CD14-positive monocyte (primary cell): ENCODE data around the gene MAMDC2. TPM values are rescaled to one million over a fixed set of nuclear protein-coding genes. Genes with fewer than 3 reads are reported as not detected.

Experiments used
- DNase-seq, 3 donors: peaks; one replicate each; pipeline ENCODE4 v3.0.0-alpha.2; 2011 to 2022
- H2AFZ ChIP-seq: 2 replicates; pipeline ENCODE4 v1.6.0; 2012; ENCODE audit warnings: mild to moderate bottlenecking, low read depth, low read length, inconsistent platforms; ENCODE audit not compliant: insufficient read depth, poor library complexity, severe bottlenecking
- H3K27ac ChIP-seq, 2 donors: 1 replicate in 1 of 2; 2 replicates in 1 of 2; pipeline ENCODE4 v1.5.1; 2012 to 2013; ENCODE audit warnings: low read length in 2 of 2, control low read depth in 1 of 2, inconsistent platforms in 1 of 2, low read depth in 1 of 2, mild to moderate bottlenecking in 1 of 2
- H3K27me3 ChIP-seq, 2 donors: one replicate each; pipeline versions ENCODE4 v1.6.0 to v1.6.1; 2011 to 2013; ENCODE audit warnings: low read length in 2 of 2; ENCODE audit not compliant: control insufficient read depth in 2 of 2, insufficient read depth in 2 of 2
- H3K36me3 ChIP-seq, 2 donors: replicated peaks in 1 of 2; 1 replicate in 1 of 2; 2 replicates in 1 of 2; pipeline versions ENCODE4 v1.5.1 to v1.6.1; 2012 to 2013; ENCODE audit warnings: low read length in 2 of 2, control low read depth in 1 of 2, inconsistent platforms in 1 of 2, mild to moderate bottlenecking in 1 of 2; ENCODE audit not compliant: insufficient read depth in 2 of 2, control insufficient read depth in 1 of 2
- H3K4me1 ChIP-seq, 2 donors: 1 replicate in 1 of 2; 2 replicates in 1 of 2; pipeline versions ENCODE4 v1.5.1 to v1.6.1; 2012 to 2013; ENCODE audit warnings: low read length in 2 of 2, control low read depth in 1 of 2, inconsistent platforms in 1 of 2, mild to moderate bottlenecking in 1 of 2, moderate library complexity in 1 of 2; ENCODE audit not compliant: insufficient read depth in 2 of 2, control insufficient read depth in 1 of 2
- H3K4me2 ChIP-seq: replicated peaks from 2 replicates; pipeline ENCODE3; 2012; ENCODE audit warnings: low read length, moderate library complexity, mild to moderate bottlenecking; ENCODE audit not compliant: poor library complexity, severe bottlenecking; ENCODE audit errors: extremely low read depth
- H3K4me3 ChIP-seq, 3 experiments: fragments of 200-600 bp in 1 of 3; sonication (generic) in 1 of 3; replicated peaks in 1 of 3; 1 replicate in 2 of 3; 2 replicates in 1 of 3; pipeline ENCODE4 v1.5.1; 2011 to 2013; ENCODE audit warnings: low read length in 3 of 3, mild to moderate bottlenecking in 3 of 3, control low read depth in 2 of 3, low read depth in 2 of 3, inconsistent platforms in 1 of 3, moderate library complexity in 1 of 3
- H3K79me2 ChIP-seq: 2 replicates; pipeline ENCODE4 v1.6.0; 2012; ENCODE audit warnings: mild to moderate bottlenecking, control low read depth, inconsistent platforms, low read length, moderate library complexity; ENCODE audit not compliant: insufficient read depth
- H3K9ac ChIP-seq: 2 replicates; pipeline ENCODE4 v1.6.0; 2017; ENCODE audit warnings: low read length, mild to moderate bottlenecking; ENCODE audit not compliant: insufficient read depth, poor library complexity, severe bottlenecking
- H3K9me3 ChIP-seq, 2 donors: replicated peaks in 1 of 2; 1 replicate in 1 of 2; 2 replicates in 1 of 2; pipeline versions ENCODE4 v1.5.1 to v1.6.1; 2012 to 2013; ENCODE audit warnings: low read length in 2 of 2, control low read depth in 1 of 2; ENCODE audit not compliant: control insufficient read depth in 1 of 2, insufficient read depth in 1 of 2
- H4K20me1 ChIP-seq: 2 replicates; pipeline ENCODE4 v1.6.0; 2012; ENCODE audit warnings: mild to moderate bottlenecking, low read length, control low read depth, moderate library complexity; ENCODE audit not compliant: insufficient read depth
- H3K27ac Mint-ChIP-seq, 7 donors: one replicate each; pipeline ENCODE4 v1.8.0; 2020; ENCODE audit warnings: mild to moderate bottlenecking in 7 of 7, mixed read lengths in 7 of 7, moderate library complexity in 6 of 7, inconsistent platforms in 2 of 7
- H3K27me3 Mint-ChIP-seq, 3 donors: one replicate each; pipeline ENCODE4 v1.8.0; 2021 to 2022; ENCODE audit warnings: low read depth in 3 of 3, mild to moderate bottlenecking in 3 of 3, mixed read lengths in 3 of 3, moderate library complexity in 3 of 3, inconsistent platforms in 1 of 3
- H3K36me3 Mint-ChIP-seq, 2 donors: one replicate each; pipeline ENCODE4 v1.8.0; 2020; ENCODE audit warnings: mixed read lengths in 2 of 2, inconsistent platforms in 1 of 2, mild to moderate bottlenecking in 1 of 2
- H3K4me1 Mint-ChIP-seq: one replicate; pipeline ENCODE4 v1.8.0; 2020; ENCODE audit warnings: mild to moderate bottlenecking, mixed read lengths
- H3K4me3 Mint-ChIP-seq, 2 donors: one replicate each; pipeline ENCODE4 v1.8.0; 2020; ENCODE audit warnings: mild to moderate bottlenecking in 2 of 2, mixed read lengths in 2 of 2, moderate library complexity in 1 of 2
- H3K9me3 Mint-ChIP-seq, 7 donors: one replicate each; pipeline ENCODE4 v1.8.0; 2020 to 2022; ENCODE audit warnings: mixed read lengths in 7 of 7, mild to moderate bottlenecking in 6 of 7, moderate library complexity in 6 of 7, inconsistent platforms in 2 of 7
- WGBS: methylation state at CpG from one replicate; pipeline ENCODE4 v1.1.5; 2013; ENCODE audit warnings: missing lambda C conversion rate; ENCODE audit not compliant: insufficient coverage; 5-methylcytosine and 5-hydroxymethylcytosine counted together
- intact Hi-C, 2 donors: fragments of 100-400 bp; cut with micrococcal nuclease; formaldehyde crosslinking; loops; one replicate each; pipeline versions ENCODE4 v1.15.0 to v1.15.1; 2023
- polyA plus RNA-seq, 3 donors: library from polyadenylated mRNA; depleted of rRNA in 1 of 3; unstranded in 2 of 3; stranded (reverse) in 1 of 3; fragments of 300-500 nt in 2 of 3; fragments of >200 nt in 1 of 3; fragmentation: Illumina TruSeq in 2 of 3; gene quantifications; 1 replicate in 2 of 3; 2 replicates in 1 of 3; pipeline ENCODE4 v1.2.3, GENCODE V29; 2012 to 2021
- TF ChIP-seq, protein P1 (sequence below): fragments of 200-600 bp; IDR thresholded peaks from one replicate; pipeline ENCODE4 v1.8.0; 2022; ENCODE audit warnings: antibody characterized with exemption, mild to moderate bottlenecking

MAMDC2 gene
- polyA plus RNA-seq, 3 donors = 0.05 to 0.09 TPM; not detected in 1

GRCh38 chr9:70013598-70014196, 30.0 kb upstream of the MAMDC2 start:
- no peaks in the 10 kb centered on the region for H3K9me3 Mint-ChIP-seq
- H3K27ac Mint-ChIP-seq = peak overlapping the region in 2 of 7 donors; percentile 46 to 75
- Histone ChIP-seq H2AFZ (no peak overlapping the region), H3K9ac (no peak overlapping the region), H3K79me2 (no peaks in the 10 kb centered on the region), H3K36me3 (no peaks in the 10 kb centered on the region), H3K4me3 (no peak overlapping the region), H3K4me2 (no peak overlapping the region), H3K9me3 (no peaks in the 10 kb centered on the region), H3K27me3 (no peaks in the 10 kb centered on the region), H3K4me1 (no peaks in the 10 kb centered on the region), H3K27ac (no peak overlapping the region), H4K20me1 (no peaks in the 10 kb centered on the region)
- intact Hi-C loops = no loop called here
- no peak for DNase-seq
- no peaks in the 10 kb centered on the region for H3K36me3 Mint-ChIP-seq
- peaks cover 0 to 1% (median 0%) of the 10 kb centered on the region in 3 donors for H3K27me3 Mint-ChIP-seq
- H3K4me3 Mint-ChIP-seq = no peak overlapping the region
- 64% methylated on average over 1 of the region's 2 CpGs for WGBS
- TF ChIP-seq, protein P1, sequence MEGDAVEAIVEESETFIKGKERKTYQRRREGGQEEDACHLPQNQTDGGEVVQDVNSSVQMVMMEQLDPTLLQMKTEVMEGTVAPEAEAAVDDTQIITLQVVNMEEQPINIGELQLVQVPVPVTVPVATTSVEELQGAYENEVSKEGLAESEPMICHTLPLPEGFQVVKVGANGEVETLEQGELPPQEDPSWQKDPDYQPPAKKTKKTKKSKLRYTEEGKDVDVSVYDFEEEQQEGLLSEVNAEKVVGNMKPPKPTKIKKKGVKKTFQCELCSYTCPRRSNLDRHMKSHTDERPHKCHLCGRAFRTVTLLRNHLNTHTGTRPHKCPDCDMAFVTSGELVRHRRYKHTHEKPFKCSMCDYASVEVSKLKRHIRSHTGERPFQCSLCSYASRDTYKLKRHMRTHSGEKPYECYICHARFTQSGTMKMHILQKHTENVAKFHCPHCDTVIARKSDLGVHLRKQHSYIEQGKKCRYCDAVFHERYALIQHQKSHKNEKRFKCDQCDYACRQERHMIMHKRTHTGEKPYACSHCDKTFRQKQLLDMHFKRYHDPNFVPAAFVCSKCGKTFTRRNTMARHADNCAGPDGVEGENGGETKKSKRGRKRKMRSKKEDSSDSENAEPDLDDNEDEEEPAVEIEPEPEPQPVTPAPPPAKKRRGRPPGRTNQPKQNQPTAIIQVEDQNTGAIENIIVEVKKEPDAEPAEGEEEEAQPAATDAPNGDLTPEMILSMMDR = no peak
- no peaks in the 10 kb centered on the region for H3K4me1 Mint-ChIP-seq

DNA sequence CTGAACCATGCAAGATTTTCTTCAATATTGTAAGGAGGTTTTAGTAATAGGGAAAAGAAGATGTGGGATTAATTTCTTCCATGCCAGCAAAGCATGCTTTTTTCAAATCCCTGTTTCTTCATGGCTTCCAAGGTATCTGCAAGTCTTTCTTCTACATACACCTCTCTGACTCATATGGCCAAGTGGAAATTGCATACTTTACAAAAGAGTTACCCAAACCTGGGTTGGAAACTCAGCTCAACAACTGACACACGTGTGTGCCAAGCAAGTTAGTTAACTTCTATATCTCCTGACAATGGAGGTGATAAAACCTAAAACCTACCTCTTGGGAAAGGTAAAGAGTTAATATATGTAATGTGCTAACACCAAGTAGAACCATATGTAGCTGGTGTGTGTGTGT, 28.5 kb upstream of the MAMDC2 start:
- Mint-ChIP-seq H3K27me3 (peaks cover 0 to 1% (median 0%) of the 10 kb centered on the region in 3 donors), H3K9me3 (no peaks in the 10 kb centered on the region), H3K36me3 (no peaks in the 10 kb centered on the region), H3K27ac (no peak overlapping the region), H3K4me3 (no peak overlapping the region), H3K4me1 (no peaks in the 10 kb centered on the region)
- DNase-seq = no peak
- Histone ChIP-seq H3K9me3 (no peaks in the 10 kb centered on the region), H3K27ac (no peak overlapping the region), H3K4me3 (no peak overlapping the region), H4K20me1 (no peaks in the 10 kb centered on the region), H2AFZ (no peak overlapping the region), H3K9ac (no peak overlapping the region), H3K4me1 (no peaks in the 10 kb centered on the region), H3K4me2 (no peak overlapping the region), H3K27me3 (no peaks in the 10 kb centered on the region), H3K36me3 (no peaks in the 10 kb centered on the region), H3K79me2 (no peaks in the 10 kb centered on the region)
- intact Hi-C loops = no loop called here
- no CpG with 5 or more reads among the region's 1 CpG for WGBS
- TF ChIP-seq, protein P1 = no peak
